GM19240 (cell line): ENCODE data around the gene STPG1.

Experiments used
- DNase-seq: peaks from one replicate; pipeline ENCODE4 v3.0.0; 2011; ENCODE audit warnings: low spot score; ENCODE audit not compliant: insufficient read length

Gene STPG1

GRCh38 chr1:24426744-24427544 lies 13.4 kb upstream of the STPG1 start:
- no peak for DNase-seq

DNA sequence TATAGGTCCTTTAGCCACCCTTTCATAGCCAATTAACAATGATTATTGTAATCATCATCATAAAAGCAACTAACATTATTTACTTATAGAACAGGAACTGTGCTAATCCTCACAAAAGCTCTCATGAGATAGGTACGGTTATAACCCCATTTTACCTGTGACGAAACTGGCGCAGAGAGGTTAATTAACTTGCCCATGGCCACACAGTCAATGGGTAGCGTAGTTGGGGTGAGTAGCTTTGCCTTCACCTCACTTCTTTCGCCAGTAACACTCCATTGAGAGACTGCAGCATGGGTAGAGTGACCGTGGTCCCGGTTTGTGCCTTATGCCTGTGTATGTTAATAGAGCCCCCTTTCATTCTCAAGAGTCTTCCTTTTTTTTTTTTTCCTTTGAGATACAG lies 12.3 kb upstream of the STPG1 start:
- DNase-seq: no peak

GRCh38 chr1:24425441-24425840 lies 11.9 kb upstream of the STPG1 start:
- no peak for DNase-seq

GRCh38 chr1:24424990-24425389 lies 11.4 kb upstream of the STPG1 start:
- DNase-seq: no peak

- DNase-seq: no peak
Measured at GRCh38 chr1:24424207-24424606, 10.6 kb upstream of the STPG1 start.

GRCh38 chr1:24421502-24421901 lies 7.9 kb upstream of the STPG1 start:
- no peak for DNase-seq

- no peak for DNase-seq
Measured at GRCh38 chr1:24420547-24420946, 7.0 kb upstream of the STPG1 start.

- no peak for DNase-seq
Measured at GRCh38 chr1:24418898-24419628, 5.5 kb upstream of the STPG1 start.

- no peak for DNase-seq
Measured at GRCh38 chr1:24417681-24418080, 4.1 kb upstream of the STPG1 start.

DNA sequence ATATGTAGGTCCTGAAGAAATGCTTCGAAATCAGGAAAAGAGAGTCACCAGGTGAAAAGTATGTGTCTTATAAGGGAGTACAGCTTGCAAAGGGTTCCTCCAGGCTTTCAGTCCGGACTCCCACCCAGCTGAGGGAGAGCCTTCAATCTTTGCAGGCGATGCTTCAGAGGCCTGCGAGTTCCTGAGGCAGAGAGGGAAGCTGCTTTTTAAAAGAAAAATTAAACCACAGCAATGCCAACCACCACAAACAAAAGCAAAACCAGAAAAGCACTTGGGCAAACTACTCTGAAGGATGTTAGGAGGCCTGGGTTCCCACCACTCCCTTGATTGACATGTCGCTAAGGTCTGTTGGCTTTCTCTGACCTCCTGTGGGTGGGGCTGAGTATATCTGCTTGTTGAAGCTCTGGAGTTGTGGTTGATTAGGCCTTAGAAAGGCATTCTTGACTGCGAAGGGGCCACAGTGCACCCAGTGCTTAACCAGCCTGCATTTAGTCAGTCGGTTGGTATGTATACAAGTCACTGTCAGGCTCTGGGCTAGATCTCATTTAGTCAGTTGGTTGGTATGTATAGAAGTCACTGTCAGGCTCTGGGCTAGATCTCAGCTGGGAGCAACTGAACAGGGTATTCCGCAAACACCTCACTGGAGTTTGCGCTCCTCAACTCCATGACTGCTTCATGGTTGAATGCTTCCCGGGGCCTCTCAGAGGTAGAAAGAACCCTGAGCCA lies 3.2 kb upstream of the STPG1 start:
- DNase-seq: peak; percentile 24

DNA sequence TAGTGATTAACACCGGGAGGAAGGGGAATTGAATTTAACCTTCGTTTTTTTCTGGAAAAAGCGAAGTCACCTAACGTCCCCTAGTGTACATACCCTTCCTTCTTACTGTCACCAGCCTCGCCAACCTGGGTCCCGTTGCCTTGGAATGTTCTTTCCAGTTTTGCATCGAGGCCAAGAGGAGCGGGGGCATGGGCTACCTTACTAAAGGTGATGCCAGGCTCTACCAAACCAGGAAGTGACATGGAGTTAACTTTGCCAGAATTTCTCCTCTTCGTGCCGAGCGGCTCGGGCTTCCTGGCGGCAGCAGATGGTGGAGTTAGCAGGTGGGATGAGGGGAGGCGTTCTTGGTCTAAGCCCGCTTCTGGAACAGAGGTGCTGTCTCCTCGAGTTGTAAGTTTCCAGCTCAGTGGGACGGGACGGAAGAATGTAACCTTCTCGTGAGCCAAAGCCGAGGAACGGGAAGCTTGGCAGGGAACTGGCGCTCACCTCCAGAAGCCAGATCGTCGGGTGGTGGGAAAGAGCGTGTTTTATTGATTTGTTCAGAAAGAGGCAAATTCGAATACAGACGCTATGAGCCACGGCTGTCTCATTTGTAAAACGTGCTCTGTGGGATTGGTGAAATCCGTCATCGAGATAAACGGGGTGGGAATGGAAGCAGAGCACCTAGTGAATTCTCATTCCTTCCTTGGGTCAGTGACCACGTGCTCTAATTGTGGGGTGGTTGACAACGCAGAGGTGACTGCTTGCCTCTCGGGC lies 2.5 kb upstream of the STPG1 start:
- DNase-seq: no peak

- peak; percentile 89 for DNase-seq
Measured at GRCh38 chr1:24415334-24415909, 1.8 kb upstream of the STPG1 start, which contains the start of gene NIPAL3. TSS of gene NIPAL3 (plus strand) at chr1:24415802. CDS start at chr1:24419548, 3,746 bp downstream.

GRCh38 chr1:24414775-24415333 lies 1.3 kb upstream of the STPG1 start:
- DNase-seq: no peak

DNA sequence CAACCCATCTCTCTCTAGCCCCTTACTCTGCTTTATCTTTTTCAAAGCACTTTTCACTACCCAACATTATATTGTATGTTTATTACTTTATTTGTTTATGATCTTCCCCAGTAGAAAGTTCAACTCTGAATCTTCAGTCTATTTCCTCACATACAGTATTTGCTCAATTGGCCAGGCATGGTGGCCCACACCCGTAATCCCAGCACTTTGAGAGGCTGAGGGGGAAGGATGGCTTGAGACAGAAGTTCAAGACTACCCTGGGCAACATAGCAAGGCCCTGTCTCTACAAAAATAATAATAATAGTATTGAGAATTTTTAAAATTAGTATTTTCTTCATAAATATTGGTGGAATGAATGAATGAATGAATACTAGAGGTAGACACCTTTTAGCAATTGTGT lies 1.2 kb downstream of the STPG1 start:
- DNase-seq: no peak

DNA sequence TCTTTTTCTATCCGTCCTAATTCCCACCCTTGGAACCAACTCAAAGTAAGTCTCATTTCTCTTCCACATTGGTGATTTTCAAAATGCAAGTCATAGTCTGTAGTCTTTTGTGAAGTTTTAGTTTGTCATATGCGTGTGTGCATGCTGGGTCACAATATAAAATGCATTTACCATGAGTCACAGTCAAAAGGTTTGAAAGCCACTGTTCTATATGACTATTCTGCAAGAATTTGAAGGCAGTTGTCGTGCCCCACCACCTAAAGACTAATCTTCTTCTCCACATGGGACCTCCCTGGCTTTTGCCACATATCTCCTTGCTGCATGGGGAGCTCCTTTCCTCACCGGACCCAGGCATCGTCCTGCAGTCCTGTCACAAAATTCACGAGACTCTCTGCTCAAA lies 1.6 kb downstream of the STPG1 start:
- no peak for DNase-seq

DNA sequence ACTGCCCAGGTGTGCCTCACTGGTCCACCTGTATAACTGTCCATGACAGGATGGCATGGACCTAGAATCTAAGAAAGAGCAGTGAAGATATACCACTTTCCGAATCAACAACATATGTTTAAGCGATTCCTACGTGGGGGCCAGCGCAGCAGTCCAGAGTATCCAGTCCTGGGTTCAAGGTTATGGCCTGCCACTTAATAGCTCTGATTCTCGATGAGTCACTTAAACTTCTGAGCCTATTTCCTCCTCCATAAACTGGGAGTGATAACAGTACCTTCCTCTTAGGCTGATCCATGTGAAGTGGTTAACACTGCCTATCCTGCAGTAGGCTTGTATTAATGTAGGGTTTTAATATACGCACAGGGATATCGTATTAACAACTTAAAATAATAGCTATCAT lies 2.8 kb downstream of the STPG1 start:
- no peak for DNase-seq

DNA sequence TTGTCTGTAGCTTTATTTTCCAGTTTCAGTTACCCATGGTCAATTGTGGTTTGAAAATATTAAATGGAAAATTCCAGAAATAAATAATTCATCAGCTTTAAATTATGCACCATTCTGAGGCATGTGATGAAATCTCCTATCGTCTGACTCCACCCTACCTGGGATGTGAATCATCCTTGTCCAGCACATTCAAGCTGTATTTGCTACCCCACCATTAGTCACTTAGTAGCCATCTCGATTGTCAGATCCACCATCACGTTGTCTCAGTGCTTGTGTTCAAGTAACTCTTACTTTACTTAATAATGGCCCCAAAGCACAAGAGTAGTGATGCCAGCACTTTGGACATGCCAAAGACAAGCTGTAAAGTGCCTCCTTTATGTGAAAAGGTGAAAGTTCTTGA lies 4.0 kb downstream of the STPG1 start:
- no peak for DNase-seq

GRCh38 chr1:24406788-24407187 lies 6.8 kb downstream of the STPG1 start:
- DNase-seq: no peak

- no peak for DNase-seq
Measured at GRCh38 chr1:24403806-24404205, 9.8 kb downstream of the STPG1 start.

- no peak for DNase-seq
Measured at GRCh38 chr1:24400065-24400464, 13.5 kb downstream of the STPG1 start.

- no peak for DNase-seq
Measured at GRCh38 chr1:24393892-24394291, 19.7 kb downstream of the STPG1 start.
